Muscle of back (tissue), 11 donors: ENCODE results near the gene ZFP36. TPM values are rescaled to one million over a fixed set of nuclear protein-coding genes. Genes with fewer than 3 reads are reported as not detected.
A peak's percentile ranks its signal among the peaks of the same experiment; 100 is the strongest.

Source experiments
- DNase-seq, 3 donors: peaks; one replicate each; pipeline versions ENCODE4 v3.0.0 to v3.0.0-alpha.2; 2013
- polyA plus RNA-seq, 10 donors: library from polyadenylated mRNA; unstranded; fragments of 120-200 nt; gene quantifications; one replicate each; pipeline ENCODE4 v1.2.1, GENCODE V29; 2013; ENCODE audit not compliant: insufficient read length in 10 of 10

ZFP36 gene
- polyA plus RNA-seq, 10 donors, result 25.2 to 399 (median 70.0) TPM

GRCh38 chr19:39381910-39382611 is 24.6 kb upstream of the ZFP36 start:
- DNase-seq, result no peak

GRCh38 chr19:39382991-39383828 is 23.4 kb upstream of the ZFP36 start:
- no peak for DNase-seq

GRCh38 chr19:39384839-39385568 is 21.6 kb upstream of the ZFP36 start:
- no peak for DNase-seq

GRCh38 chr19:39385629-39386411 is 20.8 kb upstream of the ZFP36 start:
- no peak for DNase-seq

GRCh38 chr19:39386557-39386956 is 20.1 kb upstream of the ZFP36 start:
- no peak for DNase-seq

GRCh38 chr19:39388657-39389056 is 18.0 kb upstream of the ZFP36 start:
- DNase-seq, result no peak

GRCh38 chr19:39389631-39390414 is 16.8 kb upstream of the ZFP36 start:
- DNase-seq, result no peak

- DNase-seq, result no peak
Measured at GRCh38 chr19:39390451-39390750, 16.2 kb upstream of the ZFP36 start.

GRCh38 chr19:39390751-39391437 is 15.8 kb upstream of the ZFP36 start, which contains the start of the genes MED29 and PAF1:
TSS of gene MED29 (plus strand) at chr19:39391378. CDS start at chr19:39391423, 45 bp downstream.
TSS of gene PAF1 (minus strand) at chr19:39391106. CDS start at chr19:39390864, 242 bp downstream.
- peak; percentile 100 for DNase-seq

GRCh38 chr19:39397360-39398296 is 9.0 kb upstream of the ZFP36 start:
- peak; percentile 78 to 94 (median 90) for DNase-seq

- DNase-seq, result peak in 1 of 3 donors; percentile 56
Measured at GRCh38 chr19:39398297-39398864, 8.3 kb upstream of the ZFP36 start.

- no peak for DNase-seq
Measured at GRCh38 chr19:39399668-39400050, 7.0 kb upstream of the ZFP36 start.

- DNase-seq, result no peak
Measured at GRCh38 chr19:39400061-39400460, 6.6 kb upstream of the ZFP36 start.

- DNase-seq, result no peak
Measured at GRCh38 chr19:39401070-39401548, 5.5 kb upstream of the ZFP36 start.

- peak in 1 of 3 donors; percentile 57 for DNase-seq
Measured at GRCh38 chr19:39401549-39402345, 4.9 kb upstream of the ZFP36 start.

GRCh38 chr19:39402346-39403300 is 4.0 kb upstream of the ZFP36 start:
- peak; percentile 92 to 96 (median 93) for DNase-seq
